Psoas muscle (tissue), 8 donors: ENCODE data around the gene UCN2. TPM values are rescaled to one million over a fixed set of nuclear protein-coding genes. Genes with fewer than 3 reads are reported as not detected.

ENCODE experiments used
- ATAC-seq, 4 donors: fragments of 200-7000 bp; cut with Tn5 transposase; one replicate each; pipeline ENCODE4 v1.9.1; 2020; ENCODE audit warnings: moderate library complexity in 3 of 4, mild to moderate bottlenecking in 2 of 4
- DNase-seq, 2 donors: peaks; one replicate each; pipeline ENCODE4 v3.0.0-alpha.2; 2020
- H3K27ac ChIP-seq: fragments of 200-600 bp; one replicate; pipeline ENCODE4 v1.8.0; 2022
- H3K27me3 ChIP-seq, 3 donors: fragments of 200-600 bp in 1 of 3; one replicate each; pipeline versions ENCODE4 v1.6.1 to v1.8.0; 2013 to 2022; ENCODE audit warnings: low read length in 2 of 3, mild to moderate bottlenecking in 2 of 3, moderate library complexity in 1 of 3; ENCODE audit not compliant: insufficient read depth in 3 of 3
- H3K36me3 ChIP-seq, 2 donors: fragments of 200-600 bp in 1 of 2; one replicate each; pipeline versions ENCODE4 v1.6.1 to v1.8.0; 2013 to 2022; ENCODE audit warnings: low read depth in 1 of 2, mild to moderate bottlenecking in 1 of 2, moderate library complexity in 1 of 2; ENCODE audit not compliant: insufficient read depth in 1 of 2
- H3K4me1 ChIP-seq: fragments of 200-600 bp; one replicate; pipeline ENCODE4 v1.8.0; 2022
- H3K4me3 ChIP-seq: fragments of 200-600 bp; one replicate; pipeline ENCODE4 v1.8.0; 2022; ENCODE audit warnings: mild to moderate bottlenecking
- H3K9me3 ChIP-seq: fragments of 200-600 bp; one replicate; pipeline ENCODE4 v1.8.0; 2022
- CTCF ChIP-seq: fragments of 200-600 bp; IDR thresholded peaks from one replicate; pipeline ENCODE4 v1.8.0; 2022; ENCODE audit warnings: antibody characterized with exemption
- WGBS, 3 donors: extraction: QIAGEN DNeasy Blood & Tissue Kit; methylation state at CpG; one replicate each; pipeline versions ENCODE4 v1.1.6 to v1.1.7; 2013; 5-methylcytosine and 5-hydroxymethylcytosine counted together
- intact Hi-C, 2 donors: fragments of 100-400 bp; cut with DNase I; formaldehyde crosslinking; loops; one replicate each; pipeline versions ENCODE4 v1.11.0 to v1.14.2; 2022
- polyA plus RNA-seq, 3 donors: library from polyadenylated mRNA; stranded (reverse); fragments of 200-250 nt; gene quantifications; one replicate each; pipeline ENCODE4 v1.2.3, GENCODE V29; 2013
- total RNA-seq, 4 donors: library from RNA; stranded (reverse); fragmentation: NEBNext Ultra II Directional in 2 of 4; extraction: Animal tissue kit (Norgen Biotek cat#: 25700) in 2 of 4; gene quantifications; one replicate each; pipeline versions ENCODE4 v1.2.1 to v1.2.4, GENCODE V29; 2021 to 2023
- donor health status: healthy with polysubstance abuse.
- donor health status: DM: no; HTN: no; CAD: no; lungs with moderate emphysema.
- donor health status: Bipolar disorder and iron deficiency.
- donor health status: healthy.
- donor health status: DM: yes; HTN: yes; CAD: no.
- donor health status: DM: no; HTN: no; CAD: no.
- donor health status: DM: no; HTN: no; CAD: no.
- donor health status: DM: yes; HTN: yes; CAD: no.

Gene UCN2
- total and polyA plus RNA-seq, 7 donors = 0.12 to 0.32 (median 0.17) TPM; not detected in 4

GRCh38 chr3:48516571-48516970 lies 47.0 kb downstream of the UCN2 start:
- no peak for TF ChIP-seq CTCF
- no peaks in the 10 kb centered on the region for H3K36me3 ChIP-seq
- no peak overlapping the region for H3K4me3 ChIP-seq
- no peaks in the 10 kb centered on the region for H3K9me3 ChIP-seq
- intact Hi-C loops = no loop called here
- WGBS, 3 donors = 73 to 75% (median 74%) methylated on average over 8 of the region's 8 CpGs
- no peak for ATAC-seq
- H3K27ac ChIP-seq = no peak overlapping the region
- no peaks in the 10 kb centered on the region for H3K4me1 ChIP-seq
- no peaks in the 10 kb centered on the region for H3K27me3 ChIP-seq
- no peak for DNase-seq

GRCh38 chr3:48514431-48515227 lies 49.0 kb downstream of the UCN2 start:
- Histone ChIP-seq H3K27me3 (no peaks in the 10 kb centered on the region), H3K27ac (no peak overlapping the region), H3K36me3 (no peaks in the 10 kb centered on the region), H3K4me1 (no peaks in the 10 kb centered on the region), H3K9me3 (no peaks in the 10 kb centered on the region), H3K4me3 (no peak overlapping the region)
- ATAC-seq (no peak), DNase-seq (no peak)
- 90 to 94% (median 92%) methylated on average over 8 of the region's 8 CpGs for WGBS, 3 donors
- no peak for TF ChIP-seq CTCF
- intact Hi-C loops = no loop called here

Other genes with a start within 250 kb of the UCN2 start
- gene SPINK8, start 230.1 kb downstream of the UCN2 start, total RNA-seq = not detected
- gene SPINK8, start 230.1 kb downstream of the UCN2 start, polyA plus RNA-seq = not detected
- not detected for gene FBXW12, start 191.6 kb downstream of the UCN2 start, total RNA-seq
- under 1 TPM in 1 of 3 donors, not detected in 2; 0.01 TPM for gene FBXW12, start 191.6 kb downstream of the UCN2 start, polyA plus RNA-seq
- 1 to 10 TPM; 2.5 to 3.9 (median 2.8) TPM for gene PLXNB1, start 133.7 kb downstream of the UCN2 start, total RNA-seq
- gene PLXNB1, start 133.7 kb downstream of the UCN2 start, polyA plus RNA-seq = 1 to 10 TPM; 2.3 to 6.1 (median 2.5) TPM
- gene CCDC51, start 123.7 kb downstream of the UCN2 start, total RNA-seq = 1 to 10 TPM; 5.3 to 9.5 (median 5.4) TPM
- 10 to 100 TPM in 2 of 3 donors, 1 to 10 TPM in 1; 7.7 to 19.6 (median 16.5) TPM for gene CCDC51, start 123.7 kb downstream of the UCN2 start, polyA plus RNA-seq
- gene TMA7, start 123.5 kb downstream of the UCN2 start, total RNA-seq = 100 to 1,000 TPM; 156 to 218 (median 185) TPM
- 100 to 1,000 TPM; 295 to 342 (median 332) TPM for gene TMA7, start 123.5 kb downstream of the UCN2 start, polyA plus RNA-seq
- 1 to 10 TPM; 4.4 to 5.6 (median 5.2) TPM for gene ATRIP, start 117.0 kb downstream of the UCN2 start, total RNA-seq
- 1 to 10 TPM; 3.7 to 4.5 (median 3.9) TPM for gene ATRIP, start 117.0 kb downstream of the UCN2 start, polyA plus RNA-seq
- 10 to 100 TPM; 23.9 to 34.7 (median 28.7) TPM for gene SHISA5, start 59.6 kb downstream of the UCN2 start, total RNA-seq
- 10 to 100 TPM; 16.9 to 24.3 (median 23.1) TPM for gene SHISA5, start 59.6 kb downstream of the UCN2 start, polyA plus RNA-seq
- 1 to 10 TPM in 3 of 4 donors, under 1 TPM in 1; 0.95 to 4.1 (median 1.6) TPM for gene PFKFB4, start 7.0 kb downstream of the UCN2 start, total RNA-seq
- 1 to 10 TPM in 1 of 3 donors, under 1 TPM in 2; 0.25 to 2.1 (median 0.59) TPM for gene PFKFB4, start 7.0 kb downstream of the UCN2 start, polyA plus RNA-seq
- gene COL7A1, start 31.5 kb upstream of the UCN2 start, total RNA-seq = 10 to 100 TPM in 1 of 4 donors, 1 to 10 TPM in 3; 5.1 to 22.2 (median 5.8) TPM
- gene COL7A1, start 31.5 kb upstream of the UCN2 start, polyA plus RNA-seq = 1 to 10 TPM; 1.6 to 3.5 (median 2.7) TPM
- gene UQCRC1, start 45.9 kb upstream of the UCN2 start, total RNA-seq = 100 to 1,000 TPM; 466 to 704 (median 587) TPM
- gene UQCRC1, start 45.9 kb upstream of the UCN2 start, polyA plus RNA-seq = 100 to 1,000 TPM; 499 to 719 (median 685) TPM
- gene TMEM89, start 58.0 kb upstream of the UCN2 start, total RNA-seq = not detected
- not detected for gene TMEM89, start 58.0 kb upstream of the UCN2 start, polyA plus RNA-seq
- gene SLC26A6, start 71.7 kb upstream of the UCN2 start, total RNA-seq = 10 to 100 TPM in 1 of 4 donors, 1 to 10 TPM in 3; 5.6 to 13.0 (median 6.6) TPM
- 10 to 100 TPM in 1 of 3 donors, 1 to 10 TPM in 2; 4.5 to 10.5 (median 6.0) TPM for gene SLC26A6, start 71.7 kb upstream of the UCN2 start, polyA plus RNA-seq
- gene CELSR3, start 99.1 kb upstream of the UCN2 start, total RNA-seq = under 1 TPM; 0.04 to 0.19 (median 0.09) TPM
- gene CELSR3, start 99.1 kb upstream of the UCN2 start, polyA plus RNA-seq = under 1 TPM; 0.06 to 0.21 (median 0.16) TPM
- gene NCKIPSD, start 122.1 kb upstream of the UCN2 start, total RNA-seq = 1 to 10 TPM; 5.9 to 8.6 (median 7.5) TPM
- 1 to 10 TPM; 5.9 to 7.0 (median 6.0) TPM for gene NCKIPSD, start 122.1 kb upstream of the UCN2 start, polyA plus RNA-seq
- 10 to 100 TPM; 14.0 to 27.8 (median 21.3) TPM for gene IP6K2, start 153.4 kb upstream of the UCN2 start, total RNA-seq
- 10 to 100 TPM; 22.5 to 36.8 (median 24.1) TPM for gene IP6K2, start 153.4 kb upstream of the UCN2 start, polyA plus RNA-seq